Activated T-helper 2 cell treated with anti-CD3 and anti-CD28 coated beads, Interferon-gamma antibody, Interleukin-2, Interleukin-4, amounts not matched to agents 10 μg/mL and 5 μg/mL and 100 μg/mL, durations not matched to agents 14 hours and 24 hours and 36 hours (primary cell): ENCODE results near the gene PTPRQ. TPM values are rescaled to one million over a fixed set of nuclear protein-coding genes. Genes with fewer than 3 reads are reported as not detected.

Experiments used
- DNase-seq: peaks from one replicate; pipeline ENCODE4 v3.0.0; 2021; ENCODE audit warnings: low spot score
- H3K27ac Mint-ChIP-seq: one replicate; pipeline ENCODE4 v1.8.0; 2021; ENCODE audit warnings: mixed read lengths
- H3K27me3 Mint-ChIP-seq: one replicate; pipeline ENCODE4 v1.8.0; 2021; ENCODE audit warnings: low read depth, mixed read lengths
- H3K36me3 Mint-ChIP-seq: one replicate; pipeline ENCODE4 v1.8.0; 2021; ENCODE audit warnings: low read depth, mixed read lengths
- H3K4me1 Mint-ChIP-seq: one replicate; pipeline ENCODE4 v1.8.0; 2021; ENCODE audit warnings: low read depth, mixed read lengths
- H3K4me3 Mint-ChIP-seq: one replicate; pipeline ENCODE4 v1.8.0; 2021; ENCODE audit warnings: low read depth, mild to moderate bottlenecking, moderate library complexity, mixed read lengths
- H3K9me3 Mint-ChIP-seq: one replicate; pipeline ENCODE4 v1.8.0; 2021; ENCODE audit warnings: mixed read lengths
- intact Hi-C: fragments of 100-400 bp; cut with micrococcal nuclease; formaldehyde crosslinking; loops from one replicate; pipeline ENCODE4 v1.15.1; 2023
- total RNA-seq: library from RNA; stranded (reverse); gene quantifications from 2 replicates; pipeline ENCODE4 v1.2.3, GENCODE V29; 2022

PTPRQ gene
- total RNA-seq, 1 donor from 2014 or later, result not detected

DNA sequence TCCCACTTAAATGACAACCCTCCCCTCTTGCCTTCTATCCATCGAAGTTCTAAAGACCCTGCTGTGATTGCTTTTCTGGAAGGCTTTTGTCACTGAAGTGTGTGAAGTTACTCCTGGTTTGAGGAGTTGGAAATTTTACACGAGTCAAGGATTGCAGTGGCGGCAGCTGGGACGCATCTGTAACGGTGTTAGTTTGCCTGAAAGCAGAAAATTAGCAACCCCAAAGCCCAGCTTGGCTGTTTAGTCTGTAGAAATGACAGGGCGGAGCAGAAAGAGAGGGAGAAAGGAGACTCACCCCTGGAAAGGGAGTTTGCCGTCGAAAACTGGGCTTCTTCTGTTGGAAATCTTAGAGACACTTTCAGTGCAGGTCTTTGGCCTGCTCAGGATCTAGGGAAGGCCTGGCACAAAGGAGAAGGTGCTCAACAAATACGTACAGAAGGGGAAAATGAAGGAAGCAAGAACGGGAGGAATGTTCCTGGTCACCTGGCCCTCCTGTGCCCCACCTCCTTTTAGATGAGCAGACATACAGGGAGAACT lies 271.7 kb downstream of the PTPRQ start:
- no peak overlapping the region for H3K27ac Mint-ChIP-seq
- intact Hi-C loops, result no loop called here
- no peak for DNase-seq
- H3K4me3 Mint-ChIP-seq, result no peak overlapping the region
- H3K36me3 Mint-ChIP-seq, result no peaks in the 10 kb centered on the region
- H3K4me1 Mint-ChIP-seq, result no peaks in the 10 kb centered on the region
- peaks cover 38% of the 10 kb centered on the region for H3K27me3 Mint-ChIP-seq
- H3K9me3 Mint-ChIP-seq, result no peaks in the 10 kb centered on the region

GRCh38 chr12:80716696-80717469 lies 272.8 kb downstream of the PTPRQ start, which contains the start of gene MYF5:
MYF5 (plus strand) TSS chr12:80716912; CDS start chr12:80717064, 152 bp downstream.
- intact Hi-C loops, result no loop called here
- no peak for DNase-seq
- H3K36me3 Mint-ChIP-seq, result no peaks in the 10 kb centered on the region
- H3K27ac Mint-ChIP-seq, result no peak within 1 kb of the TSS
- H3K4me3 Mint-ChIP-seq, result no peak within 1 kb of the TSS
- H3K4me1 Mint-ChIP-seq, result no peaks in the 10 kb centered on the region
- peaks cover 36% of the 10 kb centered on the region for H3K27me3 Mint-ChIP-seq
- H3K9me3 Mint-ChIP-seq, result no peaks in the 10 kb centered on the region

DNA sequence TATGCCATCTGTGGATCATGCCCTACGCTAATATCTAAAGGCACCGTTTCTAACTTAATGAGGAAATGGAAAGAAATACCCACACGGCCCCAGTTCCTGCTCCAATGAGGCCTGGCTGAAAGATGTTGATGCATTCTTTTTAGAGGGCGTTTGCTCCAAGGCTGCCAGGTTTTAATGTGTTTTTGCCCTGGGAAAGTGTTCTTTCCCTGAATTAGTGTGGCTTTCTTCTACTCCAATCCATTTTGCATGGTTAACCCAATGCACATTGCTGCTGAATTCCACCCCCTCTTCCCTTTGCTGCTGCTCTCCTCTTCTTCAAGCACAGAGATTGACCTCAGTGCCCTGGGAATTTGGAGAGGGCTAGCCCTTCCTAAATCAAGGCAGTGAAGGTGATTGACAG lies 273.8 kb downstream of the PTPRQ start:
- H3K36me3 Mint-ChIP-seq, result no peaks in the 10 kb centered on the region
- intact Hi-C loops, result no loop called here

GRCh38 chr12:80720516-80720915 lies 276.5 kb downstream of the PTPRQ start:
- H3K4me3 Mint-ChIP-seq, result no peak overlapping the region
- H3K4me1 Mint-ChIP-seq, result no peaks in the 10 kb centered on the region
- no peak overlapping the region for H3K27ac Mint-ChIP-seq
- no peaks in the 10 kb centered on the region for H3K9me3 Mint-ChIP-seq
- H3K27me3 Mint-ChIP-seq, result peaks cover 15% of the 10 kb centered on the region
- intact Hi-C loops, result no loop called here
- H3K36me3 Mint-ChIP-seq, result no peaks in the 10 kb centered on the region
- DNase-seq, result no peak

More for the DNA sequence above, 273.8 kb downstream of the PTPRQ start:
- Mint-ChIP-seq H3K4me3 (no peak overlapping the region), H3K4me1 (no peaks in the 10 kb centered on the region), H3K27me3 (peaks cover 32% of the 10 kb centered on the region), H3K9me3 (no peaks in the 10 kb centered on the region), H3K27ac (no peak overlapping the region)
- DNase-seq, result no peak

DNA sequence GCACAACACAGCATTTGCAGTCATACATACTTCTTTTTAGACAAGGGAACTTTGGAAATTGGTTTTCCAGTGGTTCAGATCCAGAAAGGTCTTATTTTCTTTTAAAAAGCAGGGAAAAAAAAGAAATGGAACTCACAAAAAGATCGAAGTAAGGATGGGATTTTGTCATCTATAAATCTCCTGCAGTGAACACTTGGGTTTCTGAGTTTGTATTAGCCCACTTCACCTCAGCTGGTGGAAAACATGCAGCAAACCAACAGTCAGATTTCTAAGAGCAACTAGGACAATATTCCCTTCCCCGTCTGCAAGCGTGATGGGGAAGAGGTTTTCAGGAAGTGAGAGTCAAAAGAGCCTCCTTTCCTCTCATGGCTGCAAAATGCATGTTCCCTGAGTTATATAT lies 277.3 kb downstream of the PTPRQ start:
- DNase-seq, result no peak
- no peak overlapping the region for H3K4me3 Mint-ChIP-seq
- H3K27me3 Mint-ChIP-seq, result peaks cover 7% of the 10 kb centered on the region
- H3K27ac Mint-ChIP-seq, result no peak overlapping the region
- H3K36me3 Mint-ChIP-seq, result no peaks in the 10 kb centered on the region
- no peaks in the 10 kb centered on the region for H3K4me1 Mint-ChIP-seq
- intact Hi-C loops, result no loop called here
- H3K9me3 Mint-ChIP-seq, result no peaks in the 10 kb centered on the region
